GM10847 (cell line): ENCODE measurements around the gene KLHDC7B.

ENCODE experiments used
- POLR2A ChIP-seq: IDR thresholded peaks from 2 replicates; pipeline ENCODE4 v1.6.1; 2011; ENCODE audit not compliant: insufficient read length; ENCODE audit errors: extremely low read depth

KLHDC7B gene

GRCh38 chr22:50545522-50546325 is at the start of gene KLHDC7B:
TSS of gene KLHDC7B (plus strand) at chr22:50545899. CDS start at chr22:50546244, 345 bp downstream.
- no peak for TF ChIP-seq POLR2A

- no peak for TF ChIP-seq POLR2A
Observed at GRCh38 chr22:50497093-50497492, 48.6 kb upstream of the KLHDC7B start.

- TF ChIP-seq POLR2A: no peak
Observed at GRCh38 chr22:50498322-50498890, 47.3 kb upstream of the KLHDC7B start.

- no peak for TF ChIP-seq POLR2A
Observed at GRCh38 chr22:50500452-50500851, 45.2 kb upstream of the KLHDC7B start.

GRCh38 chr22:50502096-50502495 is 43.6 kb upstream of the KLHDC7B start:
- TF ChIP-seq POLR2A: no peak

- no peak for TF ChIP-seq POLR2A
Observed at GRCh38 chr22:50502628-50503474, 42.8 kb upstream of the KLHDC7B start.

GRCh38 chr22:50503475-50504145 is 42.1 kb upstream of the KLHDC7B start:
- no peak for TF ChIP-seq POLR2A

GRCh38 chr22:50504369-50505211 is 41.1 kb upstream of the KLHDC7B start:
- TF ChIP-seq POLR2A: no peak

- TF ChIP-seq POLR2A: no peak
Observed at GRCh38 chr22:50505276-50505775, 40.4 kb upstream of the KLHDC7B start.

GRCh38 chr22:50505776-50506610 is 39.7 kb upstream of the KLHDC7B start:
- no peak for TF ChIP-seq POLR2A

GRCh38 chr22:50506611-50507420 is 38.9 kb upstream of the KLHDC7B start:
- no peak for TF ChIP-seq POLR2A

GRCh38 chr22:50507421-50507990 is 38.2 kb upstream of the KLHDC7B start, which contains the start of gene LMF2:
TSS of gene LMF2 (minus strand) at chr22:50507702. CDS start at chr22:50507675, 27 bp downstream.
- TF ChIP-seq POLR2A: peak; percentile 64
